Stimulated activated CD8-positive, alpha-beta memory T cell treated with anti-CD3 and anti-CD28 coated beads, Interleukin-15, amount 100 ng/mL, for 4 hours (primary cell): ENCODE results near the gene TMEM131.

Source experiments
- DNase-seq, 2 donors: peaks; one replicate each; pipeline ENCODE4 v3.0.0-alpha.2; 2020; ENCODE audit warnings: low read depth in 2 of 2

TMEM131 gene

GRCh38 chr2:97708608-97709007 is 287.1 kb downstream of the TMEM131 start:
- DNase-seq, result no peak

GRCh38 chr2:97708048-97708380 is 287.7 kb downstream of the TMEM131 start:
- no peak for DNase-seq

GRCh38 chr2:97707362-97708047 is 288.2 kb downstream of the TMEM131 start:
- no peak for DNase-seq

GRCh38 chr2:97706708-97707345 is 288.9 kb downstream of the TMEM131 start:
- no peak for DNase-seq
